Stimulated activated CD8-positive, alpha-beta memory T cell treated with anti-CD3 and anti-CD28 coated beads, Interleukin-12 subunit alpha, Interleukin-12 subunit beta, amount 100 ng/mL, for 1 hour (primary cell): ENCODE data around the gene PPP2R3B.

Source experiments
- DNase-seq: peaks from one replicate; pipeline ENCODE4 v3.0.0-alpha.2; 2020; ENCODE audit warnings: low read depth

PPP2R3B gene

DNA sequence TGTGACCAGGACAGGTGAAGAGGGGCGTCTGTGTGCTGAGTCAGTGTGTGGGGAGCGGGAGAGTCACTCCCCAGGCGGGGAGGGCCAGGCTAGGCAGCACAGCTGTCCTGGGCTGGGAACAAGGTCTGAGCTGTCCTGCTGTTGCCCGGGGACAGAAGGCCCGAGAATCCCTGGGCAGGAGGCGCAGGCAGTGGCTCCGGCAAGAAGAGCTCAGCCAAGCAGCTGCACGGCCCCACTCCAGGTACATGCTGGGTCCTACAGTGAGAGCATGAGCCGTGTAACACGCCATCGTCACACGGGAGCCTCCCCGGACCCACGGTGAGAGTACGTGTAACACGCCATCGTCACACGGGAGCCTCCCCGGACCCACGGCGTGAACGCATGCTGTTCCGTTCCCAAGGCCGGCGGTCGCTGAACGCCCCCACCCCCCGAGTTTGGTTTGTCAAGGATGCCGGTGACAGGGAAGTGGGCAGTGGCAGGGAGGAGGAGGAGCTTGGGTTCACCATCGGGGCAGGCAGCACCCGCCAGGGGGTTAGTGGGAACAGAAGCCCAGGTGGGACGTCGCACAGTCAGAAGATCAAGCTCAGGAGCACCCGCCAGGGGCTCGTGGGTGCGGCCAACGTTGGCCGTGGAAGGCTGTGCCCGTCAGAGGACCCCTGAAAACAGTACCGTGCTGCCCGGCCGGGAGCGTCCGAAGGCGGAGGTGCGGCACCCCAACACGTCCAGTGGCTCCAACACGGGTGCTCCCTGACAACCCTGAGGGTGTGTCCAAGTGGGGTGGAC, 15.6 kb downstream of the PPP2R3B start:
- no peak for DNase-seq

DNA sequence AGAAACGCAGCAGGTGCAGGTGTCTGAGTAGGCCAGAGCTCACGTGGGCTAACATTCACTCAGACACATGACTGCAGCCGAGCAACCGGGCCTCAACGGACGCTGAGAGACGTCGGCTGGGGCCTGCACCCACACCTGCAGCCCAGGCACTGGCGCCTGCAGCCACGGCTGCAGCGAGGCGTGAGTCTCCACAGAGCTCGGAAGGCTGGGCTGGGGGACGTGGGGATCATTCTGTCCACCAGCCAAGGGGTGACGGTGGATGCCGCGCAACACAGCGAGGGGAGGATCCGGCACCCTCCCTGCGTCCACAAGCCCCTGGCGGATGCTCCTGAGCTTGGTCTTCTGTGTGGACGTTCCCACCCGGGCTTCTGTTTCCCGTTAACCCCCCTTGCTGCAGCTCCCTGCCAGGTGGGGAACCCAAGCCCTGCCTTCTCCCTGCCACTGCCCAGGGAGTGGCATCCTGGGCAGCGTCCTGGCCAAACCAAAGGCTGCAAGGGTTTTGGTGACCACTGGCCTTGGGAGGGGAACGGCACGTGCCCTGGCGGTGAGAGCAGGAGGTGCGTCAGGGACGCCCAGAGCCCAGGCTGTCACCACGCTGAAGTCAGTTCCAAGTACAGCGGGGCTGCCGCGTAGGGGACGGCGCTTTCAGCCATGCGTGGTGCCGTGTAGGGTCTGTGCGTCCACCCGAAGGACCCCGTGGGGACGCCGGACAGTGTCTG, 16.3 kb downstream of the PPP2R3B start:
- DNase-seq, result no peak

DNA sequence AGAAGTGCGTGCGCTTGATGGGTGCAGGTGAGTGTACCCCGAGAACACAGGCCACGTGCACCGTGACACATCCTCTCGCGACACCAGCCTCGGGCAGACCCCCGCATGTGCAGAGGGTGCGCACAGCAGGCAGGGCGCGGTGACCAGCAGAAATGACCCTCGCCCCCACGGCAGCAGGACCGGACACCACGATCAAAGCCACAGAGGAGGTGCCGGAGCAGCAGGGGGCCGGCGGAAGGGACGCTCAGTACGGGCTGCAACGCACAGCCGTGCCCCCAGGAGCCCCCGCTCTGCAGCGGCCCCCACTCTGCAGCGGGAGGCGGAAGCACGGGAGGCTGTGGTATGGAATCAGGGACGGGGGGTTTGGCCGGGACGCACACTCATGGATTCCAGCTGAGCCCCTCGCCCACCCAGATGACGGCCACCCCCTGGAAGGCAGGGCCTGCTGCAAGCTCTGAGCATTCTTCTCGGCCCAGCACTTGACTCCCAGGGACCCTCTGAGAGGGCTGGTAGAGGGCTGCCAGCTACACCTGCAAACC, 17.1 kb downstream of the PPP2R3B start:
- DNase-seq, result no peak

DNA sequence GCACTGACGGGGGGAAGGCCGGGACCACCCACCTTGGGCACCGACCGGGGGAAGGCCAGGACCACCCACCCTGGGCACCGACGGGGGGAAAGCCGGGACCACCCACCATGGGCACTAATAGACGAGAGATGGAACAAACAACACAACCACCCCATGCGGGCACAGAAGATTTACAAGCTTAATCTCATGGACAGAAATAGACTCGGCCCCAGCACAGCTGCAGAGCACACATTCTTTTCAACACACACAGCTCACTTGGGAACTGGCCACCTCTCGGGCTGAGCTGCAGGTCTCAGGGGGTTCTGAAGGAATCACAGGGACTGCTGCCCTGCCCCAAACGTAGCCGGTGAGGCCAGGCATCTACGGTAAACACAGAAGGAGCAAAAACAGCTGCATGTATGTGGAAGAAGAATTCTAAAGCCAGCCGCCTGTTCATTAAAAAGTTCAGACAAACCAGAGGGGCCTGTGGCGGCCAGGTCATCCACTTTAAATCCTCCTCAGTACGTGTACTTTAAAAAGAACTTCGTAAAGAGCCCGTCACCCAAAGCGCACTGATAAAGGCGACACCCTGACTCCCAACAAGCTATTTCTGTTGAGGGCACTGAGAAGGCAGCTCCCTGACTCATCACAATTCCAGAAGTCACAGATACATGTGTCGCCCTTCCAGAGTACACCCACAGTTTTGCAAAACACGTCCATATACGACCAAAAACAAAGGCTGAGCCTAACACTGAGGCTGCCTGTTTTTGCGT, 17.7 kb downstream of the PPP2R3B start:
- DNase-seq, result no peak

DNA sequence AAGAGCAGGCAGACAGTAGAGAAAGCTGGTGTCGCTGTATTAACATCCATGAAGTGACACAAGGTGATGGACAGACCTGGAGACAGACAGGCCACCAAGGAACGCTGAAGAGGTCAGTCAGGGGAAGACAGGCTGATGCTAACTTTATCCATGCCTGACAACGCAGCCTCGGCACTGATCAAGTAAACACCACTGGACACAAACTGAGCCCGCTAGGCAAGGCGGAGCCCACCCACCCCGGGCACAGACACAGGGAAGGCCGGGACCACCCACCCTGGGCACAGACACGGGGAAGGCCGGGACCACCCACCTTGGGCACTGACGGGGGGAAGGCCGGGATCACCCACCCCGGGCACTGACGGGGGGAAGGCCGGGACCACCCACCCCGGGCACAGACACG, 18.8 kb downstream of the PPP2R3B start:
- DNase-seq, result no peak

DNA sequence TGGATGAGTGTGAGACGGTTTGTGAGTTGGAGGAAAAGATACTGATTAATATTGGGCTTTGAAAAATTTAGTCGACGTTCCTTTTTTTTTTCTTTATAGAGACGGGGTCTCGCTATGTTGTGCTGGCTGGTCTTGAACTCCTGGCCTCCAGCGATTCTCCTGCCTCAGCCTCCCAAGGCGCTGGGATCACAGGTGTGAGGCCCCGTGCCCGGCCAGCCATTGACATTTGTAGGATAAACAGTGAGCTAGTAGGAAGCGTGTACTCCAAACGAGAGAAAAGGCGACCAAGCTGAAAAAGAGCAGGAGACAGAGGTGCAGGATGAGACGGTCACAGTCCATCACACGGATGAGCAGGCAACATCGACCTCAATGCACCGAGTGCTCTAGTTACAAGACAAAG, 19.4 kb downstream of the PPP2R3B start:
- DNase-seq, result no peak

DNA sequence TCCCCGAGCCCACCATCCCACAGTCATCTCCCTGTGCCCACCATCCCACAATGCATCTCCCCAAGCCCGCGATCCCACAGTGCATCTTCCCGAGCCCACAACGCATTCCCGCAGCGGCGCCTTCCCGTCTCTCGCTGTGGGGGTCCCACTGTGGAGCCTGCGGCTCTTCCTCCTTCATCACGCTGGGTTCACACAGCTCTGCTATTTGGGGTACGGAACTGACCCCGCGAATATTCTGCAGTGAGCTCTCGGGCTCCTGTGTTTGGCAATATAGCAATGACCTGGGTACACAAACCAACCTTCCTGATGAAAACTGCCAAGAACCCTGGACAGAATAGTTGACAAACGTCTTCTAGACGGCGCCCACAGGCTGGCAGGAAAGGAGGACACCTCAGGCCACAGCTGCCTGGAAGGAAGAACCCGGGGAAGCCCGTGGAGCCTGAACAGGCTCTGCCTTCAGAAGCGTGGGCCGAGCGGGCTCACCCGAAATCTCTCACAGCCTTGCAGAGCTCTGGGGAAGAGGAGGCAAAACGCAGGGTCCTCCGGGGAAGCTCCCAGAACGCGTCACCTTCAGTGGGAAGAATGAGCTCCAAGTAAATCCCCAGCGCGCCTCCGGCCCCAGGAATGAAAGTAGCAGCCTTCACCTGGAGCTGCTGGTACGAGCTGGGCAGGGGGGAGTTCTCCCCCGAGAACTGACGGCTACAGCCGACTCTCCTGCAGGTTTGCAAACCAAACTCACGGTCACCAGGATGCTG, 22.9 kb downstream of the PPP2R3B start:
- no peak for DNase-seq

DNA sequence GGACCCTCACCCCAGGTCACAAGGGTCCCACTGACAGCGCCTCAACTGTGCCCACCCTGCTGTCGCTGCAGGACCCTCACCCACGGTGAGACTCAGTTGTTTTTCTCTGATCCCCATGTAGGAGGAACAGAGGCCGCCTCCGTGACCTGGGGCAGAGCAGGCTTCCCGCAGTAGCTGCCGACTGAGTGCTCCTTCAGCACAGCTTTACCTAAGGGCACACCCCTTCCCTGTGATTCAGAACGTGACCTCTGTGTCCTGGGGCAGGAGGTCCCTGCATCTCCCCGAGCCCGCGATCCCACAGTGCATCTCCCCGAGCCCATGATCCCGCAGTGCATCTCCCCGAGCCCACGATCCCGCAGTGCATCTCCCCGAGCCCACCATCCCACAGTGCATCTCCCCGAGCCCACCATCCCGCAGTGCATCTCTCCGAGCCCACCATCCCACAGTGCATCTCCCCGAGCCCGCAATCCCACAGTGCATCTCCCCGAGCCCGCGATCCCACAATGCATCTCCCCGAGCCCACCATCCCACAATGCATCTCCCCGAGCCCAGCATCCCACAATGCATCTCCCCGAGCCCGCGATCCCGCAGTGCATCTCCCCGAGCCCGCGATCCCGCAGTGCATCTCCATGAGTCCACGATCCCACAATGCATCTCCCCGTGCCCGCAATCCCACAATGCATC, 23.6 kb downstream of the PPP2R3B start:
- DNase-seq, result no peak

DNA sequence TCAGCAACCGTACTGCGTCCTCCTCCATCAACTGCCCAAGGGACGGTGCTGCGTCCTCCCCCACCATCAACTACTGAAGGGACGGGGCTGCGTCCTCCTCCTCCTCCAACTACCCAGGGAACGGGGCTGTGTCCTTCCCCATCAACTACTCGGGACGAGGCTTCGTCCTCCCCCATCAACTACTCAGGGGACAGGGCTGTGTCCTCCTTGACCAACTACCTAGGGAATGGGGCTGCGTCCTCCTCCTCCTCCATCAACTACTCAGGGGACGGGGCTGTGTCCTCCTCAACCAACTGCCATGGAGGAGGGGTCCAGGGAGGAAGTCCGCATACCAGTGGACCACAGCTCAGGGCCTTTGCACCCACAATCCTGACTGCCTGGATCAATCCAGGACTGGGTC, 24.4 kb downstream of the PPP2R3B start:
- no peak for DNase-seq

DNA sequence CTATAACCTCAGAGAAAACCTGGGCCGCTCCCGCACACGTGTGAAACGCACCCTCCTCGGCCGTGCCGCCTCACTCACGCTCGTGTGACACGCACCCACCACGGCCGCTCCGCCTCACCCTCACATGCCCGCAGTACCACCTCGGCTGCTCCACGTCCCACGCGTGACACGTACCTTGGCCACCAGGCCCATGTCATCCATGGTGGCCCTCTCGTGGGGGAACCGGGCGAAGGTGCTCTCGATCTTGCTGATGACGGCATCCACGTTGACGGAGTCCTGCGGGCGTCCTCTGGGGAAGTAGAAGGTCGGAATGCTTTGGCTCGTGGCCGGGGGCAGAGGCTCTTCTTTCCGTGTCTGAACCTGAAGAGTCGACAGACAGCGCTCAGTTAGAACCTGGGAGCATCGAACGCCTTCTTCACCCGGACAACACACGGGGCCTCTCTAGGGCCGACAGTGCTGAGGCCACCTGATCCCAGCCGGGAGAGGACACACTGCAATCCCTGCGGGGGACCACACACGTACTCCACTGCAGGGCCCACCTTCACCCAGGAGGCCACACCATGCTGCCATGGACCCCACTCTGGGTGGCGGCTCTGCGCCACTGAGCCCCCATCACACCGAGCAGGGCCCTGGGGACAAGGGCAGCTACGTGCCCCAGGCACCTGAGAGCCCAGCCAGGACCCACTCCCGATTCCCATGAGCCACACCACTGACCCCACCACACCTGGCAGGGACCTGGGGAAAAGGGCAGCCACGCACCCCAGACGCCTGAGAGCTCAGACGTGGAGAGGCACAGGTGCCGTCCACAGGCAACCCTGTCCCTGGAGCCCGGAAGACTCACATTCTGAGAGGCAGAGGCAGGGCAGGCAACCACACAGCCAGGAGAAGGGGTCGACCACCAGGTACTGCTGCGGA, 25.2 kb downstream of the PPP2R3B start:
- no peak for DNase-seq

DNA sequence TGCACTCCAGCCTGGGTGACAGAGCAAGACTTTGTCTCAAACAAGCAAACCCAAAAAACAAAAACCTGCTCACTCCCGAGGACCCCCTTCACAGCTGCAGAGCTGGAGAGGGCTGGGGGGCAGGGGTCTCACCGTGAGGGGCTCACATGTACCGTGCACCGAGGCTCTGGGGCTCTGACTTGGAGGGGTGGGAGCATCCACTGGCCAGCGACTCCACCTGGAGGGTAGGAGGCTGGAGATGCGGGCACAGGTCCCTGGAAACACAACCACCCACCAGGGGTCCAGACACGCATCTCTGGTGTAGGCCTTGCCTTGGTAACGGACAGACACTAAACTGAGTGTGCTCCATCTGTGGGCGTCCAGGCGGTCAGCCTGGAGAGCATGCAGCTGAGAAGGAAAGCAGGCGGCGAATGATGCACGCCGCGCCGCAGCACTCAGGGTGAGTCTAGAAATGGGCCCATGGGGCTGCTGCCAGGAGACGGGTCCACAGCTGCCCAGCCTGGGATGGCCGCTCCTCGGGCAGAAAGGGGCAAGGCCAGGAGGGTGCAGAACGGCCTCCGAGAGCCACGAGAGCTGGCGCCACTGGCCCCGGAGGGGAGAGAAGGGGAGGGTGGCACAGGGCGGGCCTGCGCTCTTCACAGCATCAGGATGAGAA, 26.1 kb downstream of the PPP2R3B start:
- no peak for DNase-seq

DNA sequence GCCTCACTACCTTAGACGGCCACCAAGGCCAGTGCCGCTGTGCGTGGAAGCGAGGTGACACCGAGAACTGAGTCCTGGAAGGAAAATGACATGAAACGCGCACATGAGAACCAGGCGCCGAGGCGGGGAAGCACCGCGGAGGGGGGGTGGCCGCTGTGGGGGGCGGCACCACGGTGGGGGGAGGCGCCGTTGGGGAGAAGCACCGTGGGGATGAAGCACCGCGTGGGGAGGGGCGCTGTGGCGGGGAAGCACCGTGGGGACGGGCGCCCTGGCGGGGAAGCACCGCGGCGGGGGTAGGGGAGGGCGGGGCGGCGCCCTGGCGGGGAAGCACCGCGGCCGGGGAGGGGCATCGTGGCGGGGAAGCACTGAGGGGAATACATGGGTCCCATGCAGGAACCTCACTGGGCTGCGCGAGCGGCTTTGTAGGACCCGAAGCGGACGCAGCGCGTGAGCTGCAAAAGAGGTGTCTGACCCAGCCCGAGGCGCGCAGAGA, 28.0 kb downstream of the PPP2R3B start:
- DNase-seq, result no peak

DNA sequence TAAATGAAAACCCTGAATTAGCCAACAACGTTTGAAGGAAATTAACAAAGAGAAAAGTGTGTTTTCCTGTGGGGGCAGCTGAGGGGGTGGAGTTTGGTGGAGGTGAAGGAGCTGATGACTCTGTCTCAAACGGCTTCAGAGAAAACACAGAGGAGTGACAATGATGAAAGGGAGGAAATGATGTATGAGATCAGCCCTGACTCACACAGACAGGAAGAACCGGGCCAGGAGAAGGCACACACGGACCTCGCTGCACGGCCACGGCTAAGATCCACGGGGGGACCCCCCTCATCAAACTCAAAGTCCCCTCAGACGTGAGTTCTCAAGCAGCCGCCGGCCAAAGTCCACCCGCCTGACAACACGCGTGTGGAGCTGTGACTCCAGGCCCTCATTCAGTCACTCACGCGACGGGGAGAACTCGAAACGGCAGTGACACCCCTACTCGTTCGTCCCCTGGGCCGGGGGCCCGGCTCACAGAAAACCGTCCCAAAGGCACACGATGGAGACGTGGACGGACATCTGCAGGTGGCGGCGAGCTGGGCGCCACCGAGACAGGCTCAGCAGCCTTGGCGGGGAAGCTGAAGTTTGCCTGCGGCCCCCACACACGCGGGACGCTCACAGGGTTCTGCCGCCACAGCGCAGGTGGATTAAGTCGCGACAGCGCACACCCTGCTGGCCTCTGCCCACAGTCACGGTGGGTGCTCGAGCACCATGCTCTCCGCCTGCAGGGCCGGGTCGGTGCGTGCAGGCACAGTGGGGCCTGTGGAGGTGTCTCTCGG, 28.8 kb downstream of the PPP2R3B start:
- peak; percentile 25 for DNase-seq

DNA sequence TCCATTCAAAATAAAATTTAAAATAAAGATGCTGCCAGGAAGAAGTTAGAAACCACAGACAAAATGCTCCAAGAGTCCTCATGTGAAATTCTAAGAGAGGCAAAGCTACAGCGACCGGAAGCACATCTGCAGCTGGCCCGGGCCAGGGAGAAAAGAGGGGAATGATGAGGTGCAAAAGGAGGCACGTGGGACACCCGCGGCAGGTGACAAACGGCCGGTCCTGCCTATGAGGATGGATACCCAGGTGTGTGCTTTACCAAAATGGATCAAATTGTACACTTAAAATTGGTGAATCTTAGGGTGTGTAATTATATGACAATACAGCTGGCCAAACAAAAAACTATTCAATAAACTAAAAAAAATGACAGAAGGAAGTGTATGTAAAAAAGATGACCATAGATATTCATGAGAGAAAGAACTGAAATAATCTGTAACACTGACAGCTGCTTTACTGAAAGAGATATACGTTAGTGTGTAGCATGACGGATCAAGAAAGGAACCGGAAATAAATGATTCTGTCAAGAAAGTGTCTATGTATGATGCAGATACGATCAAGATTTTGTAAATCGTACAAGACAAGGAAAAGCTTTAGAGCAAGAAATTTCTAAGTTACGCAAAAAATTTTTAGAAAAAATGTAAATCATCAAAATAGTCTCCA, 29.5 kb downstream of the PPP2R3B start:
- DNase-seq, result no peak

DNA sequence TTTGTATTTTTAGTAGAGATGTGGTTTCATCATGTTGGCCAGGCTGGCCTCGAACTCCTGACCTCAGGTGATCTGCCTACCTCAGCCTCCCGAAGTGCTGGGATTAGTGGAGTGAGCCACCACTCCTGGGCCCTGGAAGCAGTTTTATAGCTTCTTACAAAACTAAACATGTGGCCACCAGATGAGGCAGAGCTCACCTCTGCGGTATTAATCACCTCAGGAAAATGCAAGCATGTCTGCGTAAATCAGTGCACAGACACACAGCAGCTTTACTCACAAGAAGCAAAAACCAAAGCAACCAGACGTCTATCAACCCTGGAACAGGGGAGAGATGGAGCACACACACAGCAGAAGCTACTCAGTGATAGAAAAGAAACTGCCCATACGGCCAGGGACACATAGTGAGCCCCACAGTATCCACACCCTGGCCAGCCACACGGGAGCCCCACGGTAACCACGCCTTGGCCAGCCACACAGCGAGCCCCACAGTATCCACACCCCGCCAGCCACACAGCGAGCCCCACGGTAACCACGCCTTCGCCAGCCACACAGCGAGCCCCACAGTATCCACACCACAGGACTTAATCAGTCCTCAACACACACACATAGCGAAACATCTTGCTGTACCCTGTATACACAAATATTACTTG, 30.2 kb downstream of the PPP2R3B start:
- DNase-seq, result no peak

DNA sequence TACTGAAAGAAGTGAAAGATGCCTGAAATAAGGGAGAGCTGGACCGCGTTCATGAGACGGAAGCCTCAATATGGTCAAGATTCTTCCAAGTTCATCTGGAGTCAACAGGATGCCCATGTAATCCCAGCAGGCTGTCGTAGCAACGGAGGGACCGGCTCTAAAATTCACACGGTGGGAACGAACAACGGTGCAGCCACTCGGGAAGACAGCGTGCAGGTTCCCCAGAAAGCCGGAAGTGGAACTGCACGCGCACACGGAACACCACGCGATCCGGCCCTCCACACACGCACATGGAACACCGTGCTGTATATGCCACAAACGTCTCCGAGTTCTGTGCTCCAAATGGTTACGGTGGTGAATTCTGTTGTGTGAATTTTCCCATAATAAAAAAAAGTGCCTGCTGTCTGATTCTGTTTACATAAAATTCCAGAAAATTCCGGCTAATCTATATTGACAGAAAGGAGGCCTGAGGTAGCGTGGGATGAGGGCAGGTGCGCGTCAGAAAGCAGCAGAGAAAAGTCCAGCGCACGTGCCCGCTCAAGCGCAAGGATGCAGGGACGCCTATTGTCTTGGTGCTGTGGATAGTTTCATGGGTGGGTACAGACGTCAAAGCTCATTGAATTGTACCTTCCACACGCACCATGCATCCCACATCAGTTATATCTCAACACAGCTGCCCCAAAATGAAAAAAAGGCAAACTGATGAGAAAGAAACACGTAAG, 31.2 kb downstream of the PPP2R3B start:
- no peak for DNase-seq
